NCI-H510A treated with DMSO at 0.1 percent for 48 hours (cell line): ENCODE measurements around the gene SORD.
A peak's percentile ranks its signal among the peaks of the same experiment; 100 is the strongest.
"Not testable (repeated sequence)": the region's sequence is repeated elsewhere in the genome, so short reads cannot be mapped to it uniquely, and the experiment has no call there.

Experiments used
- DNase-seq: peaks from one replicate; lab custom pipeline; 2025; lab: John Stamatoyannopoulos, UW

SORD gene

DNA sequence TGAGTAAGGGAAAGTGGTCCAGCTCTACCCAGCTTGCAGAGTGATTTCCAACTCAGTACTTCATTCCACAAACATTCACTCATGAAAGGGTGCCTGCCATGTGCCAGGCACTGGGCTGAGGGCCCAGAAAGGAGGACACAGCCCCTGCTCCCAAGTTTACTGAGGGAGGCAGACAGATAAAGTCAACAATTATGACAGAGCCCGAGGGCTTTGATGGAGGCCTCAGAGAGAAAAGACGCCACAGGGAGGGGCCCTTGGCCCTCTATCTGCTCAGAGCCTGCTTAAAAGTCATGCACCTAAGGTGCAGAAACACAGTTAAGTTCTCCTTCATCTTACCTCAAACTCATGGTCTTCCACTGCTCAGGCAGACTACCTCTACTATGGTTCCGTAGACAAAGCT lies 1.7 kb downstream of the SORD start:
- DNase-seq, result not testable (repeated sequence)

DNA sequence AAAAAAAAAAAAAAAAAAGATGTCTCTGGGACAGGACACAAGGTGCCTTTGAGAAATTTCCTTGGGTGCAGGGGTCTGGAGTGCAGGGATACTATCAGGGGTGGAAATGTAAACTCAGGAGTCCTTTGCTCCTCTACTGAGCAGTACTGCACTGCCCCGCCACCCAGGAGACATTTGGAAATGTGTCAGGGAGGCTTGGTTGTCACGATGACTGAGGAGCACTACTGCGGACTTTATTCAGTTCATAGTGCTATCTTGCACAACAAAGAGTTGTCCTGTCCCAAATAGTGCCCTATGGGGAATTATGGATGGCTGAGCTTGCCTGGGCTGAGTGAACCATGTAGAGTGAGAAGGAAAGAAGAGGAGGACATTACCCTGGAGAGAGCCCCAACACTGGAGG lies 2.6 kb downstream of the SORD start:
- not testable (repeated sequence) for DNase-seq

GRCh38 chr15:45026651-45027190 lies 3.7 kb downstream of the SORD start:
- DNase-seq, result no peak

DNA sequence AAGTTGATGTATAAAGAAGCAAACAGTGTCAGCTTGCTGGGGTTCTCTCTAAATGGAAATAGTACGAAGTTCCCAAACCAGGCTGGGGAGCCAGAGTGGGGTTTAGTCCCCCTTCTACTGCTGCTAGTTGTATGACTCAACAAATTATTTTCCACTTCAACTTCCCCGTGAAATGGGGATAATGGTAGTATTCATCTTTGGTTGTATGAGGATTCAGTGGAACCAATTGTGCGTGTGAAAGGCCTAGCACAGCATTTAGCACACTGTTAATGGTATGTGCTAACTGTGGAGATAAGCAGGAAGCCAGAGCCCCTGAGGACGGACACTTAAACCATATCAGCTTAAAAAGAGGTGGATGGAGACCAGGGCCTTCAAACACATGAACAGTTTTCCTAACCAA lies 4.2 kb downstream of the SORD start:
- DNase-seq, result no peak

DNA sequence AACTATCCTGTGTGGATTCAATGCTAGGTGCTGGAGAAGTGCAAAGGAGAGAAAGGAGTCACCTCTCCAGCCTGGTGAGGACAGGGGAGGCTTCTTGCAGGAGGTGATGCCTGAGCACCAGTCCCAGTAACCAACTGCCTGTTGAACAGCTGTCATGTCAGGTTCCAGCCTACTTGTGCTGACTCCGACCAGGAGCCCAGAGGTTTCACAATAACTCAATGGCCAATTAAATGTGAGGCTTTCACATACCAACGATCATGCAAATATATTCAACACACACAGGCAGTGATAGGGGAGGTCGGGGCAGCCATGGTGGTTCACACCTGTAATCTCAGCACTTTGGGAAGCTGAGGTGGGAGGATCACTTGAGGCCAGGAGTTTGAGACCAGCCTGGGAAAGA lies 7.7 kb downstream of the SORD start:
- no peak for DNase-seq

DNA sequence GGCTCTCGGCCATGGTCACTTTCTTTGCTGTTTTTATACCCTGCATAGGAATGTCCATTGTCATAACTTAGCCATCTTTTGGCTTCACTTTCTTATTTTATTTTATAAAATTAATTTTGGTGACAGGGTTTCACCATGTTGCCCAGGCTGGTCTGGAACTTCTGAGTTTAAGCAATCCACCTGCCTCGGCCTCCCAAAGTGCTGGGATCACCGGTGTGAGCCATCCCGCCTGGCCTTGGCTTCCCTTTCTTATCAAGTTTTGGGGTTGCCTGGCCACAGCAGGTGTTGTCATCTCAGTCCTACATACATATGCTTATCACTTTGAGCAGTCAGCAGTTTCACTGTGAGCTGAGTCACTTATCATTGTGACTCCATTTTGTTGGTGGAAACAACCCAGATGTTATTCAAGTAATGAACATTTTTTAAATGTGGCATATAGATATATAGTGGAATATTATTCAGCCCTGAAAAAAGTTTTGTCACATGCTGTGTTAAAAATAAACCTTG lies 8.6 kb downstream of the SORD start:
- not testable (repeated sequence) for DNase-seq

- DNase-seq, result not testable (repeated sequence)
Observed at GRCh38 chr15:45032501-45032900, 9.5 kb downstream of the SORD start.

DNA sequence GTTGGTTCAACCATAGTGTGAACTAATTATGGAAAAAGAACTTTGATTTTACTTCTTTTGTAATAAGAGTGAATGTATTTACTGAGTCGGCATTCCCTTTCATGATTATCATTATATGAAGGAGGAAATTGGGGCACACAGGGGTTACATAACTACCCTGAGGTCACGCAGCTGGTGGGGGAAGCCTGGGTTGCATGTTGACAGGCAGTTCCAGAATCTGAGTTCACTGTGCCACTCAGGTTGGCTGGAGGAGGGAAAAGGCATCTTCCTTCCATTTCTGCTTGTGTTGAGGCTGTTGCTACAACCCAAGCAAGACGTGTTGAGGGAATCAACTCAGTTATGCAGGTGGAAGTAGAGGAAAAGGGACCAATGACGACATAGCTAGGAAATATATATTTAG lies 11.1 kb downstream of the SORD start:
- DNase-seq, result not testable (repeated sequence)

DNA sequence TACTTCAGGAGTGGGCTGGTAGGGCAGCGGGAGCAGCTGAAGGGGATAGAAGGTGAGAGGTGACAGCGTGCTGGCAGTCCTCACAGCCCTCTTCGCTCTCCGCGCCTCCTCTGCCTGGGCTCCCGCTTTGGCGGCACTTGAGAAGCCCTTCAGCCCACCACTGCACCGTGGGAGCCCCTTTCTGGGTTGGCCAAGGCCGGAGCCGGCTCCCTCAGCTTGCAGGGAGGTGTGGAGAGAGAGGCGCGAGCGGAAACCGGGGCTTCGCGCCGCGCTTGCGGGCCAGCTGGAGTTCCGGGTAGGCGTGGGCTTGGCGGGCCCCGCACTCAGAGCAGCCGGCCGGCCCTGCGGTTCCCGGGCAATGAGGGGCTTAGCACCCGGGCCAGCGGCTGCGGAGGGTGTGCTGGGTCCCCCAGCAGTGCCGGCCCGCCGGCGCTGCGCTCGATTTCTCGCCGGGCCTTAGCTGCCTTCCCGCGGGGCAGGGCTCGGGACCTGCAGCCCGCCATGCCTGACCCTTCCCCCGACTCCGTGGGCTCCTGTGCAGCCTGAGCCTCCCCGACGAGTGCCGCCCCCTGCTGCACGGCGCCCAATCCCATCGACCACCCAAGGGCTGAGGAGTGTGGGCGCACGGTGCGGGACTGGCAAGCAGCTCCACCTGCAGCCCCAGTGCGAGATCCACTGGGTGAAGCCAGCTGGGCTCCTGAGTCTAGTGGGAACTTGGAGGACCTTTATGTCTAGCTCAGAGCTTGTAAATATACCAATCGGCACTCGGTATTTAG lies 11.8 kb downstream of the SORD start:
- not testable (repeated sequence) for DNase-seq

GRCh38 chr15:45036812-45037781 lies 14.1 kb downstream of the SORD start:
- DNase-seq, result peak; percentile 85

- no peak for DNase-seq
Observed at GRCh38 chr15:45037936-45038335, 14.9 kb downstream of the SORD start.

DNA sequence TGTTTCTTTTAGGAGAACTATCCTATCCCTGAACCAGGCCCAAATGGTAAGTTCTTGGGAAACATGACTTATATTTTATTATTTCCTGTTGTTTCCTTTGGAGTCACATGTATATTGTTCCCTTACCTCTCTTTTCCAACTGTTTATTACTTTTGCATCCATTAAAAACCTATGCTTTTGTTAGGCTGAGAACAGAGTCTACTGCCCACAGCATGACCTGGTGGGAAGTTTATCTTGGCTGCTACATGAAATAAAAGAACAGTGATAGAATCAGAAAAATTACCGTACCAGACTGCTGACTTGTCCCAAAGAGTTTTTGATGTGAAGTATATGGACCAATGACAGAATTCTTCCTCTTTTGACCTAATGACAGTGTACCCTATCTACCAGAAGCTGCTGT lies 17.4 kb downstream of the SORD start:
- not testable (repeated sequence) for DNase-seq

DNA sequence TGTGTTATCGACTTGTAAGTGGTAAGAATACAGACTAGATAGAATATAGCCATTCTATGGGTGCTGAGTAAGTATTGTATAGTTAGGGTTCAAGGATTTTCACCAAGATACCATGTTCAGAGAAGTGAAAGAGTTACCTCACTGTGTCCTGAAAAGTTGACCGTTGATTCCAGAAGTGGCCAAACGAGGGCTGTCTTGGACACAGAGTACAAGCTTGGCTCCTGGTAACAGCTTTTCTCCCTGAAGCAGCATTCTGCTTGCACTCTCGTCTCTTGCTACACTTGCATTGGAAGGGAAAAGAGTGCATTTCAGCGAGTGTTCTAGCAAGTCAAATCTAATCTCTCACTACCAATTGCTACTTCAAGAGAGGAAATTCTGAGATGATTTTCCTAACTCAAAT lies 18.5 kb downstream of the SORD start:
- not testable (repeated sequence) for DNase-seq

- not testable (repeated sequence) for DNase-seq
Observed at GRCh38 chr15:45042859-45043258, 19.9 kb downstream of the SORD start.

GRCh38 chr15:45044270-45044669 lies 21.3 kb downstream of the SORD start:
- not testable (repeated sequence) for DNase-seq

GRCh38 chr15:45048449-45048793 lies 25.4 kb downstream of the SORD start:
- not testable (repeated sequence) for DNase-seq

GRCh38 chr15:45048794-45049631 lies 26.0 kb downstream of the SORD start:
- no peak for DNase-seq

DNA sequence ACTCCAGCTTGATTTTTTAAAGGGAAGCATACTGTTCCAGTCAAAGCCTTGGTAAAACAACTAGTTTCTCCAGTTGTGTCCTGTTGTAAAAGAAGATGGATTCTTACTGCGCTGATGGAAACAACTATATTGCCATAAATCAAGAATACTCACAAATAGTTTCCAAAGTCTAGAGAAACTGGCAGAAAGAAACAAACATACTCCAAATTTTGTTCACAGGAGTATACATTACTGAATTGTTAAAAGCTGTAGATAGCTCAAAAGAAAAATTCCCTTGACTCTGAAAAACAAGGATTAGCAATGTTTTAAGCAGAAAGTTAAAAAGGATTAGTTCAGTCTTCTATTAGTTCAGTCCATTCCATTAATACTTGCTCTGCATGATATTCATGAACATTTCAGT lies 27.6 kb downstream of the SORD start:
- DNase-seq, result no peak

- DNase-seq, result not testable (repeated sequence)
Observed at GRCh38 chr15:45052676-45053075, 29.7 kb downstream of the SORD start.

- not testable (repeated sequence) for DNase-seq
Observed at GRCh38 chr15:45058690-45059675, 36.0 kb downstream of the SORD start.
